CD4-positive, alpha-beta T cell treated with Interleukin-10 for 1 hour (primary cell): ENCODE data around the gene GRK5.

Source experiments
- DNase-seq: peaks from one replicate; pipeline ENCODE4 v3.0.0-alpha.2; 2020

GRK5 gene

GRCh38 chr10:119281581-119282071 lies 74.3 kb downstream of the GRK5 start:
- DNase-seq: no peak

GRCh38 chr10:119282446-119282845 lies 75.1 kb downstream of the GRK5 start:
- no peak for DNase-seq

GRCh38 chr10:119283387-119283786 lies 76.0 kb downstream of the GRK5 start:
- no peak for DNase-seq

- DNase-seq: peak; percentile 59
These were observed 76.4 kb downstream of the GRK5 start for GRCh38 chr10:119283818-119284217.

- DNase-seq: no peak
These were observed 77.3 kb downstream of the GRK5 start for GRCh38 chr10:119284679-119285096.

- no peak for DNase-seq
These were observed 78.3 kb downstream of the GRK5 start for GRCh38 chr10:119285495-119286267.

- DNase-seq: no peak
These were observed 79.1 kb downstream of the GRK5 start for GRCh38 chr10:119286516-119286915.

GRCh38 chr10:119286983-119287633 lies 79.7 kb downstream of the GRK5 start:
- no peak for DNase-seq

- DNase-seq: no peak
These were observed 81.2 kb downstream of the GRK5 start for GRCh38 chr10:119288574-119289001.

- DNase-seq: no peak
These were observed 82.0 kb downstream of the GRK5 start for GRCh38 chr10:119289227-119289920.

GRCh38 chr10:119290301-119291048 lies 83.1 kb downstream of the GRK5 start:
- no peak for DNase-seq

- no peak for DNase-seq
These were observed 84.0 kb downstream of the GRK5 start for GRCh38 chr10:119291223-119291900.

GRCh38 chr10:119292968-119293760 lies 85.8 kb downstream of the GRK5 start:
- no peak for DNase-seq

- DNase-seq: no peak
These were observed 89.3 kb downstream of the GRK5 start for GRCh38 chr10:119296703-119297102.

- DNase-seq: no peak
These were observed 90.0 kb downstream of the GRK5 start for GRCh38 chr10:119297207-119297968.

GRCh38 chr10:119298810-119299209 lies 91.4 kb downstream of the GRK5 start:
- DNase-seq: no peak

GRCh38 chr10:119299531-119299930 lies 92.2 kb downstream of the GRK5 start:
- peak; percentile 29 for DNase-seq

GRCh38 chr10:119301397-119301796 lies 94.0 kb downstream of the GRK5 start:
- peak; percentile 78 for DNase-seq

- DNase-seq: peak; percentile 14
These were observed 94.8 kb downstream of the GRK5 start for GRCh38 chr10:119302172-119302571.

- DNase-seq: no peak
These were observed 95.4 kb downstream of the GRK5 start for GRCh38 chr10:119302591-119303253.
